Stimulated activated CD4-positive, alpha-beta T cell treated with anti-CD3 and anti-CD28 coated beads, Interleukin-4, amount 100 ng/mL, for 4 hours (primary cell): ENCODE data around the gene EEPD1.
"Not testable (repeated sequence)": the region's sequence is repeated elsewhere in the genome, so short reads cannot be mapped to it uniquely, and the experiment has no call there.

ENCODE experiments used
- DNase-seq, 2 experiments: peaks; one replicate each; pipeline ENCODE4 v3.0.0-alpha.2; 2020

The EEPD1 gene

DNA sequence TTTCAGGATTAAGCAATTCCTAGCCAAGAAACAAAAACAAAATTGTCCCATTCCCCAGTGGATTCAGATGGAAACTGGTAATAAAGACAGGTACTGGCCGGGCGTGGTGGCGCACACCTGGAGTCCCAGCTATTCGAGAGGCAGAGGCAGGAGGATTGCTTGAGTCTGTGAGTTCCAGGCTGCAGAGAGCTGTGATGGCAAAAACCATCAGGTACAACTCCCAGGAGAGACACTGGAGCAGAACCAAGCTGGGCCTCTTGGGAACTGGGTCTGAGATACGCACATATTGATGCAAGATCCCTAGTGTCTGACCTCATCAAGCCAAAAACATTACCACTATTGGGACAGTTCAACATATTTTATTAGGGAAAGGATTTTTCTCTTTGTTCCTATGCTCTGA is 152.6 kb downstream of the EEPD1 start:
- no peak for DNase-seq

DNA sequence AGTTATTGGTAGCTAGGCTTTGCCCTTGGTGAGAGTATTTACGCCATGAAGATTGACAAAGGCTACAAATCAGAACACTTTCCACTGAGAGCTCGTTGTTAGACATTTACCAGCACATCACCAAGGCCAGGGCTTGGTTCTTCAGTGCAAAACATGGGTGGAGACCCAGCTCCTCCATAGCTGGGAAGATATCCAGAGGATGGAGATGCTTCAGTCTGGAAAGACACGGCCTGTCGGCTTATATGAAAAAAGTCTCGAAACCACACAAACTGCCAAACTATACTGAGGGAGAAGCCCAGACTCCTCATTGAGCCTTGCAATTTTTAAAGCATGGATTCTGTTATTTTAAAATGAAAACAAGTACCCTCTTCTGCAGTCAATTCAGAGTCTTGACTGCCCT is 153.2 kb downstream of the EEPD1 start:
- DNase-seq = no peak

DNA sequence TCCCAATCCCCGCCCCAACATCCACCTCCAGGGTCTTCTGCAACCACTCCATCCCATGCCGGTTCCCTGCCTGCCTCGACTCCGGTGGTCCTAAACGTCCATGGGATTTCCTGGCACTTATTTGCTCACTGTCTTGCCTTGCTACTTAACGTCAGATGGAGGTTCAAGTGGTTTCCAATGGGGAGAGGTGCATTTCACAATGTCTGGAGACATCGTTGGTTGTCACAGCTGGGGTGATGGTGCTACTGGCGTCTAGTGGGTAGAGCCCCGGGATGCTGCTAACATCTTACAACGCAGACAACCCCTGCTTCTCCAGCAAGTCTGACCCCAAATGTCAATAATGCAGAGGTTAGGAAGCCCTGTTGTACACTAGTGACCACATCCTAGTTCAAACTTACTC is 153.7 kb downstream of the EEPD1 start:
- no peak for DNase-seq

DNA sequence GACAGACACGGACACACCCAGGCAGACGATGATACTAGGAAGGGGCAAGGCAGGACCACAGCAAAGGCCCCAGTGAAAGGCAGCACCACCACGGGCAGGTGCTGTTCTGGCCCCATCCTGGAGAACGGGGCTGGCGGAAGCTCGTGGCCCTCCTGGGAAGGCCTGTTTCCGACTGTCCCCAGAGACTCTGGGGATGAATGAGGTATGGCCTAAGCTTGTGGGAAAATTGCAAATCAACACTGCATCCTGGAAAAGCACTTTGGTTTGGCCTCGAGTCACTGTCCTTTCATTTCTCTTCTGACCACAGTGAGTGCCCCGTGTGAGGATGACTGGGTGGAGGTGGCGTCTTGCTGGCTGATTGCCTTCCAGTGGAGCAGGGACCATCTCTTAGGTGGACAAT is 155.0 kb downstream of the EEPD1 start:
- DNase-seq = no peak

DNA sequence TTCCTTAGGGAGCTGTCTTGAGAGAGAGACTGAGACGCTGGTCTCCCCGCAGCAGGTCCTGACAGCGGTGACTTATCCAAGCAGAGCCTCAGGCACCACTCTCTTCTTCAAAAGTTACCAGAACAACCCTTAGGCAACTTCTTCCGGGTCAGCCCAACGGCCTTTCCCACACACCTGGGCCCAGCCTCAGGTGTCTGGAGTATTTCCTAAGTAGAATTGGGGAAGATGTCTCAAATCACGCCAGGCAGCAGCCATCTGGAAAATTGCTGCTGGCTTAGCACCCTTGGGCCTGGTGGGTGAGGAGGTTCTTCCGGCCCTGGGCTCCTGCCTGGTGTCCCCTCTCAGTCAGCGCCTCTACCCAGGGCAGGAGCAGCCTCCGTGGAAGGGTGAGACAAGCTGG is 156.2 kb downstream of the EEPD1 start:
- DNase-seq = no peak

DNA sequence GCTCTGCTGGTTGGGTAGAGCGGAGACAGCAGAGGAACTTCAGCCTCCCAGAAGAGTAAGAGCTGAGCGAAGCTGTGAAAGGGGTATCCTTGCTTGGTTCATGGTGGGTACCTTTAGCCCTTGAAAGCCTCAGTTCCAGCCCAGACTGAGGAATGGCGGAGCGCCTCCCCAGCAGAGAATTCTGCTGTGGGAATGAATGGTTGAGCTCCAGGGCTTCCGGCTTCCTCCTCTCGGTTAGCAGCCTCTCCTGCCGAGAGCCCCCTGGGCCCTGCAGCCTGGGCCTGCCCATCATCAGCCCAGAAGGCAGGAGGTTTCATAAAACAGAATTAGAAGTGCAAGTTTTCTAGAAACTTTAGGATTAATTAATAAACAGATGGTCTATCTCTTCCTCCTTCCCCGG is 156.7 kb downstream of the EEPD1 start:
- no peak for DNase-seq

DNA sequence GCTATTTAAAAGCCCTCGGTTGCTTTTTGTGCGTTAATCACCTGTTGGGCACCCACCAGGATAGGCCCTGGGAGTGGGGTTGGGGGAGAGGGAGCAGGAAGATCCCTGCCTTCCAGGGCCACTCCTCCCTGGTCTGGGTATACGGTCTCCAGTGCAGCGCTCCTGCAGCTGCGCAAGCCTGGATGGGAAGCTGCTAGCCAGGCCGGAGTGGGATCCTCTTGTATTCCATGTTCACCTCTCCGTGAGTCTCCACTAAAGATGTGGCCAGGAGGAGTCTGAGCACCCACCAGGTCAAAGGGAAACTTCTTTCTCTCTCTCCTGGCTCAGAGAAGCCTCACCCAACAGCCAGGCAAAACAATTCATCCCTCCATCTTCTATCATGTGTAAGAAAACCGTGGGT is 157.8 kb downstream of the EEPD1 start:
- no peak for DNase-seq

DNA sequence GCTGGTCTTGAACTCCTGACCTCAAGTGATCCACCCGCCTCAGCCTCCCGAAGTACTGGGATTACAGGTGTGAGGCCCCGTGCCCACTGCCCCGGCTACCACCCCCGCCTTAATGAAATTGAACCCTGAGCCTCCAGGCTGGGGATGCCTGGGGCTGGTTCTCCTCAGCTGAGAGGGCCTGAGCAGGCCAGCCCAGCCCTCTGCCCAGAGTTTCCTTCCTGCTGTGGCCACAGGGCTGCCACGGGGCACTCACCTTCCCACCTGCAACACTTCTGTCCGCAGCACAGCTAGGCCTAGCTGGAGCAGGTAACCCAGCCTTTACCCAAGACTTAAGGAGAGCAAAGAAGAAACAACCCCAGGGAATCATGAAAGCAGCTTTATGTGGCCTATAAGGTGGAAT is 158.5 kb downstream of the EEPD1 start:
- DNase-seq = no peak

DNA sequence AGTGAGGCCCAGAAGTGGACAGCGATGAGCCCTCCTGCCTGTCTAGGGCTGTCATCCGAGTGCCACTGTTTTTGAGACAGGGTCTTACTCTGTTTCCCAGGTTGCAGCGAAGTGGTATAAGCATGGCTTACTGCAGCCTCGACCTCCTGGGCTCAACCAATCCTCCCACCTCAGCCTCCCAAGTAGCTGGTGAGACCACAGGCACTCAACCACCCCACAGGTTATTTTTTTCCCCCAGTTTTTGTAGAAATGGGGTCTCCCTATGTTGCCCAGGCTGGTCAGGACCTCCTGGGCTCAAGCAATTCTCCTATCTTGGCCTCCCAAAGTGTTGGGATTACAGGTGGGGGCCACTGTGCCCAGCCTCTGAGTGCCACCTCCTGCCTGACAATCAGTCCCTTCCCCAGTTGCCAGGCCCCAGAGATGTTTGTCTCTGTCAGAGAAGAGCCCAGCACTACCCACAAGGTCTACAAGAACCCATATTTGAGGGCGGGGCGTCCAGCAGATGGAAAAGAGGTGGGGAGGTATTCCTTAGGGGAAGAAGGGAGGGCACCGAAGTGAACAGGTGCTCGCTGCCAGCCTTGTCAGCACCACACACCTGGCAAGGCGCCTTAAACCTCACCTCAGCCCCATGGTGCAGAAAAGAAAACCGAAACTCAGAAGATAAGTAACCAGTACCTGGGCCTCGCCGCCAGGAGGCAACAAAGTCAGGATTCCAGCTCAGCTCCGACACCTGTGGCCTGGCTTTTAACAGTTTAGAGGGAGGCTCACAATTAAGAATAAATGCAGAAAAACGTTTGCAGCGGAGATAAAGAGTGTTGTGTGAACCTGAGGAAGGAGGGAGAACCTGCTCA is 159.2 kb downstream of the EEPD1 start:
- DNase-seq = peak; percentile 5 to 16

DNA sequence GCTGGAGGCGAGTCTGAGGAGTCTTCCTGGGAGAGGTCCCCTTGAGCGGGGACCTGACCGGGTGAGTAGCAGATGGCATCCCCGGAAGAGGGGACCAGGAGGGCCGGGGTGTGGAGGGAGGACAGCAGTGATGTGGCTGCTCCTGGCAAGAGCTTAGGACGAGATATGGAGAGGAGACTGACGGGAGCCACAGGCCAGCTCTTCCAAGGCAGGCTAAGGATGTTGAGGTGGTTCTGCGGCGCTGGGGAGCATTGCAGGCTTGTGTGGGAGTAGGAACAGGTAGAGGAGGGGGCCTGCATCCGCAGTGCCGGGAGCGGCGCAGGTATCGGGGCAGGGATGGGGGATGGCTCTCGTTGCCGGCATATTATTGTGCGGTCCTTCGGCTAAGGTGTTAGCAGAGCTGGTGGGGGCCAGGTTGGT is 159.9 kb downstream of the EEPD1 start:
- DNase-seq = no peak

DNA sequence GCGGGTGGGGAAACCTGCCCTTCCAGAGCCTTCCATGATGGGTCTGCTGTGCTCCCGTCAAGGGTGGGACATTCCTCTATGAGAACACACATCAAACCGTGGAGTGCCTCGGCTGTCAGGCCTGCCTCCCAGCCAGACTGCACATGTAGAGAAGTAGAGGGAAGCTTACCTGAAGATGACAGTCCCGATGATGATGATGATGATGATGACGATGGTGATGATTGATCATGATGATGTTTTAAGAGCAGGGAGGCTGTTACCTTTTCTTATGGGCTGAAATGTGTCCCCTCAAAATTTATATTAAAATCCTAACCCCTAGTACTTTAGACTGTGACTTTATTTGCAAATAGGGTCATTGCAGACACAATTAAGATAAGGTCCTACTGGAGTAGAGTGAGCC is 160.6 kb downstream of the EEPD1 start:
- no peak for DNase-seq

DNA sequence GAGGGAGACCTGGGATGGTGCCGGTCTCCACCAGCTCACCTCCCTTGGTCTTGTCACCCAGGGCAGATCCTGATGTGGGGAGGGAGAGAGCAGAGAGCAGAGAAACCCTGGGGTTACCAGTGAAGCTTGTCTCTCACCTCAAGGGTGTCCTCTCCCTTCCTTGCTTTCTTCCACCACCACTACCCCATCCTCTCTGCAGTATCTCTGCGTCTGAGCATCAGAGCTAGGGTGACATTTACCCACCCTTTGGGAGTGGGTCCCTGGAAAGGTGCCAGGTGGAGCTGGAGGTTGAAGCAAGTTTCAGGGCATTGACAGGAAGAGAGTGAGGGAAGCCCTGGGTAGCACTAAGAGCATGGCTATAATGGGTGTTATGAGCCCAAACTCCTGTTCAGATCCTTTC is 161.4 kb downstream of the EEPD1 start:
- DNase-seq = no peak

DNA sequence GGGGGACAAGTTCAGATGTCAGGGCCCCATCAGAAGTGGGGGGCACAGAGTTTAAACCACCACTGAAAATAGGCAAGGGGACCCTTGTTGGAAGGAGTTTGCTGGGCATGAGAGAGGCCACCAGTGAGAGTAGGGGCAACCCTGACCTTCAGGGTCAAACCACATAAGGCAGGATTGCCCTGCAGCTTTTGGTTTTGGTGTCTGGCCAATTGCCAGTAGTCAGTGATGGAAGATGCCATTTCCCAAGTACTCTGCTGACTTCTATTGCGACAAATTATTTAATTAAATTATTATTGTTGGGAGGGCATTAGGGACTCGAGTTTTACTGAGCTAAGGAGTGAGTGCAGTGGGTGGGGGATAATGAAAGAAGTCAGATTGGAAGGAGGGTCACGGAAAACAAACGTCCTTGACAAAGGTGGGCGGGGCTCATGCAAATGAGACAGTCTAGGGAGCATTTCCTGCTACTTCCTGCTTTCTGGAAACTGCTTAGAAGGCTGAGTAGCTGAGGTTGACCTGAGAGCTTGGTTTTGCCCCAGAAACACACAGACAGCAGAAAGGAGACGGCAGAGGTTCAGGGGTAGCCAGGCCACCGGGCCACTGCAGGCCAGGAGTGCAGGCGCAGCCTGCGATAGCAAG is 162.4 kb downstream of the EEPD1 start:
- DNase-seq = no peak

DNA sequence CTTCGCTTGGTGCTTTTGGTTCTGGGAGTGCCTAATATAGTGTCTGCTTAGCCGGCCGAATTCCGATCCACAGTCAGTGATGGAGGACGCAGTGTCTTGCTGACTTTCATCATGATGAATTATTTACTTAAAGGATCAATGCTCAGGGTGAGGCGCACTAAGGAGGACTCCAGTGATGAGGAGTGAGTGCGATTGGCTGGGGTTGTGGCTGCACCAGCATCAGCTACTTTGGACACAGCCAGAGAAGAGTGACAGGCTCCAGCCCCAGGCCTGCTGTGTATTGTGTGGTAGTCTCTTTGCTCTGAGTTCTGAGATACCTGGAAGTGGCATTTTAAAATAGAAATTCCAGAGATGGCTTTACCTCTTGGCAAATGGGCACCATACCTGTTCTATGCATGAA is 163.3 kb downstream of the EEPD1 start:
- no peak for DNase-seq

DNA sequence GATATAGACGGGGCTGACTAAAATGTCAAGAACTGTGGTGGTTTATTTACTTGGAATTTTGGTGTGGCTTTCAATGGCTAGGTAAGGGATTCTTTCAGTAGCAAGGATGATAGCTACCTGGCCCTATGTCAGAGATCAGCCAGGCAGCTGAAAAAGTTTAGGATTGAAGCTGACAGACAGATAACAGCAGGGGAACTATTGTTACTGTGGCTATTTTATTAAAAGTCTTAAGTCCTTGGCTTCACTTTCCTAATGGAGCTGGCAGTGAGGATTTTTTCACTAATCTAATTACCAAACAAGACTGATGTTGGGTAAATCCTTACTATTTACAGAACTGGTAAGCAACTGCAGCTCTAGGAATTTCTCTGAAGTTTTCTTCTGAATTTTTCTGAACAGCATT is 164.2 kb downstream of the EEPD1 start:
- no peak for DNase-seq

DNA sequence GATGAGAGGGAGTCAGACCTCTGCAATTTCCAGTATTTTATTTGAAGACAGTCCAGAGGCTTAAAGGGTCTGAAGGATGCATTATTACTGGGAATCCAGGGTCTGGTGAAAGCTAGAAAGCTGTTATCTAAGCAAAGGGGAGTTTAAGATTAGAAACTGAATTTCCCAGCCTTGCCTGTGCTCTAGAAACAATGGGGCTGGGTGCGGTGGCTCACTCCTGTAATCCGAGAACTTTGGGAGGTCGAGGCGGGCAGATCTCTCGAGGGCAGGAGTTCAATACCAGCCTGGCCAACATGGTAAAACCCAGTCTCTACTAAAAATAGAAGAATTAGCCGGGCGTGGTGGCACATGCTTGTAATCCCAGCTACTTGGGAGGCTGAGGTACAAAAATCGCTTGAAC is 165.1 kb downstream of the EEPD1 start:
- DNase-seq = no peak

DNA sequence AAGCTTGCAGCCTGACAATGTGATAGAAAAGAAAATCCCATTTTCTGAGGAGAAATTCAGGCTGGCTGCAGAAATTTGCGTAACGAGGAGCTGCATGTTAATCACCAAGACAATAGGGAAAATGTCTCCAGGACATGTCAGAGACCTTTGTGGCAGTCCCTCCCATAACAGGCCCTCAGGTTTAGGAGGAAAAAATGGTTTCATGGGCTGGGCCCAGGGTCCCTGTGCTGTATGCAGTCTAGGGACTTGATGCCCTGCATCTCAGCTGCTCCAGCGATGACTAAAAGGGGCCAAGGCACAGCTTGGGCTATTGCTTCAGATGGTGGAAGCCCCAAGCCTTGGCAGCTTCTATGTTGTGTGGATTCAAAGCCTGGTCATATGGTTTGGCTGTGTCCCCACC is 168.2 kb downstream of the EEPD1 start:
- not testable (repeated sequence) for DNase-seq

DNA sequence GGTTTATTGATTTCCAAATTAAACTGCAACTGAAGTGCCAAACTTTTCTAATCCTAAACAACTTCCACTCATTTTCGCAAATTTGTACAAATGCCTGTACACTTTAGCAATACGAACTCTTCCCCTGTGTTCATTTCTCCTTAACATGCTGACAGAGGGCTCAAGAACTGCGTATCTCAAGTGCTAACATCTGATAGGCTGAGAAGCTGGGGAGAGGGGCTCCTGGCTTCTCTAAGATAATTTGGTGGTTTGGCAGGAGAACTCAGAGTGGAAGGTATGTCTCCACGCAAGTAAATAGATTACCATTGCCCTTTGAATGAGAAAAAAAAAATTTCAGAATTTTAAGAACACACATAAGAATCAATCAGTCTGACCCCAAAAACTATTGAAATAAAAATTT is 183.3 kb downstream of the EEPD1 start:
- DNase-seq = no peak

DNA sequence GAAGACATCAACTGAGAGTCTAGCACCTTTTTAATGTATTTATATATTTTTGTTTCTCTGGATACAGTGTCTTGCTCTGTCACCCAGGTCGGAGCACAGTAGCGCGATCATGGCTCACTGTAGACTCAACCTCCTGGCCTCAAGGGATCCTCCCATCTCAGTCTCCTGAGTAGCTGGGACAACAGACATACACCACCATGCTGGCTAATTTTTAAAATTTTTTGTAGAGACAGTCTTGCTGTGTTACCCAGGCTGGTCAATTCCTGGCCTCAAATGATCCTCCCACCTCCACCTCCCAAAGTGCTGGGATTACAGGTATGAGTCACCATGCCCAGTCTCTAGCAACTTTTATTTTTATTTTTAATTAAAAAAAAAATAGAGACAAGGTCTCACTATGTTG is 185.2 kb downstream of the EEPD1 start:
- no peak for DNase-seq

DNA sequence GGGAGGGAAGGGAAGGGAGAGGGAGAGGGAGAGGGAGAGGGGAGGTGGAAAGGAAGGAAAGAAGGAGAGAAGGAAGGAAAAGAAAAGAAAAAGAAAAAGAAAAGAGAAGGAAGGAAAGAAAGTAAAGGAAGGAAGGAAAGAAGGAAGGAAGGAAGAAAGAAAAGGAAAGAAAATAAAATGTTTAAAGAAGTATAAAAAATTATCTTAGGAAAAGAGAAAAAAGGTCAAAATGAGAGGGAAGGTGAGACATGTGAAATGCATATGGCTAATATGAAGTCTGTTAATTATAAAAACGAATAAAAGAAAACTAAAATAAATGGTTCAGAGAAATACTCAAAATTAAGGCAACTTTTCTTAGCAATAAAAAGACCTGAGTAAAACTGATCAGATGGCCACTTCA is 190.5 kb downstream of the EEPD1 start:
- no peak for DNase-seq

DNA sequence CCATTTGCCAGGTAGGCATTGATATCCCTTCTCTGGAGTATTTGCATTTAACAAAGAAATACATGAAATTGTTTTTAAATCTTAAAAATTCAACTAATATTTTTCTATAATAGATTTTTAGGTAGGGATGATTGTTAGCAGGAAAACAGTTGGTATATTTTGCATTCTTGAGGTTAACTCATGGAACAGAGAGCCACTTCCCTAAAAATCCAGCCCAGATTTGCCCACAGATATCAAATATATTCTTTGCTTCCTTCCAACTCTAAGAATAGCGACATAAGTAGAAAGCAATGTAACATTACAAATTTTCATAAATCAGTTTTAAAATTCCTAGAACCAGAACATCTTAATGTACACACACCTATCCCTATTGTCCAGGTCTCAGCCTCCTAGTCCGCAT is 191.6 kb downstream of the EEPD1 start:
- no peak for DNase-seq

DNA sequence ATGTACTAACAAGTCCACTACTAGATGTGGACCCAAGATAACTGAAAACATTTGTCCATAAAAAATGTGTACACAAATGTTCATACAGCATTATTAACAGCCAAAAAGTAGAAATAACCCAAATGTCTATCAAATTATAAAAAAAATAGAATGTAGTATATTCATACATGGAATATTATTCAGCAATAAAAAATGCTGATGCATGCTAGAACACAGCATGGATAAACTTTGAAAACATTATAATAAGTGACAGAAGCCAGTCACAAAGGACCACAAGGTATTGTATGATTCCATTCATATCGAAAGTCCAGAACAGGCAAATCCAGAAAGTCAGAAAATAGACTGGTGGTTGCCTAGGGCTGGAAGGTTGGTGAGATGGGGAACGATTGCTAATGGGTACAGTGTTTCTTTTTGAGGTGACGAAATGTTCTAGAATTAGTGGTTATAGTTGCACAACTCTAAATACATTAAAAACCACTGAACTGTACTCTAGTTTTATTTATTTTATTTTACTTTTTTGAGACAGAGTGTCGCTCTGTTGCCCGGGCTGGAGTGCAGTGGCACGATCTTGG is 193.3 kb downstream of the EEPD1 start:
- DNase-seq = no peak

DNA sequence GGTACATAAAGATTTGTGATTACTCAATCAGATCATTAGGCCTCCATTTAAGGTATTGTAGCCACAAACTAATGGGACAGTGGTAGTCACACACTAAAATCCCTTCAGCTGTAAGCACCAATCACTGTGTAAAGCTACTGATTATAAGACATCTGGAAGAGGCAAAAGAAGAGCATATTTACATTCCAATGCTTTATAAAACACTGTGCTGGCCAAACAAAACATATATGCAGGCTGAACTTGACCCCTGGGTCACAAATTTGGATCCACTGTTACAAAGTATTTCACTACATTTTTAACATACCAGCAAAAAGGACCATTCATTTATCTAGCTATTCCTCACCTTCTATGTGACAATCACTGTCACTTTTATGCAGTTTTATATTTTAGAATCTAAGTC is 195.2 kb downstream of the EEPD1 start:
- DNase-seq = no peak

DNA sequence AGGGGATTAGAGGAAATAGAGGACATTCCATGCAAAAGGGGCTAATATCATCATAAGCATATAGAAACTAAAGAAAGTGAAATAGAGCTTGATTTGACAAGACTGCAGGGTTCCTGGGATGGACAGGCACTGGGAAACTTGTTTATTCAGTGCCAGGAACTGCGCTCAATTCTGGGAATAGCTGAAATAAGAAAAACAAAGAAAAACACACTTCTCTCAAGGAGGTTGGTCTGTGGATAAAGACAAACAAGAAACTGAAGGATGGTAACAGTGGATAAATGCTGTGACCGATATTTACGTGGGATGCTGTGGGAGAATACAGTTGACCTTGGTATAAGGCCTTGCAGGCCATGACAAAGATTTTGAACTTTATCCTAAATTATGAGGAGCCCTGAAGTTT is 195.7 kb downstream of the EEPD1 start:
- DNase-seq = no peak

DNA sequence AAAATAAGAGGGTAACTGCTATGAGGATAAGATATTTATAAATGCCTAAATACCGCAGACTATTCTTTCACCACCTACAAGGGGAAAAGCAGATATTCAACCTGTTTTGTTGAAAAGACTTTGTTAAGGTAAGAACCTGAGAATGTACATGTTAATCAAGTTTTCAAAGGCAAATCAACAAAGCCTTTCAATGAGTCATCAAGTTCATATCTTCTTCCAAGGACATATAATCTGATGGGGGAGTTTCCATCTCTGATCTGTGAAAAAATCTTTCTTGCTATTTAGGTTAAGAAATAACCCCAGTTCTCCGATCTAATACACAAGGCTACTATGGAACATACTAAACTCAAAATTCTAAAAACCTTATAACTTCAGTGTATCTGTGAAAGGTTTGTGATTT is 196.6 kb downstream of the EEPD1 start:
- DNase-seq = no peak
